Measurements from ENCODE around the gene CRACR2A. TPM values are rescaled to one million over a fixed set of nuclear protein-coding genes. Genes with fewer than 3 reads are reported as not detected.

CRACR2A gene
- total and polyA plus RNA-seq, 4 donors = 1.4 to 10.2 (median 5.5) TPM

DNA sequence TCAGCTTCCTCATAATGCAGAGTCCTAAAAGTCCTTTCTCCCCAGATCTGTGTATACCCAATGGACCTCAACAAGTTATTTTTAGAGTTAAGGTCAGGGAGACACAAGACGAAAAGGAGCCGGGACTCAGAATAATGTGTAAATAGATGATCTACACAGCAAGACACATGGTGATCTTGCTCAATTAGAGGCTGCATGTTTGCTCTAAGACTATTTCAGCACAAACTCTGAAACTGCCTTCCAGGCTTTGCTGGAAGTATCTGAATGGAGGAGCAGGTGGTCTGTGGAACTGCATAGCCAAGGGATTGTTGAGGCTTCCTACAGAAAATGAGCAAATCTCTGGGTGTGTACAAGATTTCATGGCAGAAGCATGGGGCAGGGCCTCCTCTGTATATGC, 80.8 kb downstream of the CRACR2A start:
- Histone ChIP-seq H3K4me3 (no peak overlapping the region), H3K9ac (ENCODE audit: insufficient read depth in 1 of 2, low read length in 2 of 2) (no peak overlapping the region), H3K27me3 (ENCODE audit: control insufficient read depth in 3 of 3, insufficient read depth in 3 of 3, low read length in 2 of 3) (no peaks in the 10 kb centered on the region), H3K4me1 (ENCODE audit: control insufficient read depth in 5 of 5, insufficient read depth in 5 of 5, low read length in 5 of 5) (peaks cover 0 to 1% (median 0%) of the 10 kb centered on the region in 5 donors), H3K27ac (ENCODE audit: low read depth in 1 of 2, low read length in 1 of 2) (no peak overlapping the region), H3K36me3 (ENCODE audit: control insufficient read depth in 4 of 4, insufficient read depth in 4 of 4, low read length in 4 of 4) (peaks cover 0 to 12% (median 0%) of the 10 kb centered on the region in 4 donors), H3K9me3 (ENCODE audit: control insufficient read depth in 4 of 4, insufficient read depth in 3 of 4, low read length in 3 of 4) (no peaks in the 10 kb centered on the region)
- DNase-seq = no peak
- TF ChIP-seq, protein P1, sequence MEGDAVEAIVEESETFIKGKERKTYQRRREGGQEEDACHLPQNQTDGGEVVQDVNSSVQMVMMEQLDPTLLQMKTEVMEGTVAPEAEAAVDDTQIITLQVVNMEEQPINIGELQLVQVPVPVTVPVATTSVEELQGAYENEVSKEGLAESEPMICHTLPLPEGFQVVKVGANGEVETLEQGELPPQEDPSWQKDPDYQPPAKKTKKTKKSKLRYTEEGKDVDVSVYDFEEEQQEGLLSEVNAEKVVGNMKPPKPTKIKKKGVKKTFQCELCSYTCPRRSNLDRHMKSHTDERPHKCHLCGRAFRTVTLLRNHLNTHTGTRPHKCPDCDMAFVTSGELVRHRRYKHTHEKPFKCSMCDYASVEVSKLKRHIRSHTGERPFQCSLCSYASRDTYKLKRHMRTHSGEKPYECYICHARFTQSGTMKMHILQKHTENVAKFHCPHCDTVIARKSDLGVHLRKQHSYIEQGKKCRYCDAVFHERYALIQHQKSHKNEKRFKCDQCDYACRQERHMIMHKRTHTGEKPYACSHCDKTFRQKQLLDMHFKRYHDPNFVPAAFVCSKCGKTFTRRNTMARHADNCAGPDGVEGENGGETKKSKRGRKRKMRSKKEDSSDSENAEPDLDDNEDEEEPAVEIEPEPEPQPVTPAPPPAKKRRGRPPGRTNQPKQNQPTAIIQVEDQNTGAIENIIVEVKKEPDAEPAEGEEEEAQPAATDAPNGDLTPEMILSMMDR (IDR thresholded peaks at IDR 0.05; ENCODE audit: control extremely low read depth, extremely low read depth) = no peak
- 86% methylated on average over 2 of the region's 2 CpGs for WGBS, 2 donors
- no peak for ATAC-seq (ENCODE audit: insufficient read depth, low FRiP score)

- no peak for ATAC-seq (ENCODE audit: insufficient read depth, low FRiP score)
- Histone ChIP-seq H3K4me3 (no peak overlapping the region), H3K9ac (ENCODE audit: insufficient read depth in 1 of 2, low read length in 2 of 2) (no peak overlapping the region), H3K4me1 (ENCODE audit: control insufficient read depth in 5 of 5, insufficient read depth in 5 of 5, low read length in 5 of 5) (peaks cover 0 to 1% (median 0%) of the 10 kb centered on the region in 5 donors), H3K36me3 (ENCODE audit: control insufficient read depth in 4 of 4, insufficient read depth in 4 of 4, low read length in 4 of 4) (peaks cover 0 to 12% (median 0%) of the 10 kb centered on the region in 4 donors), H3K27me3 (ENCODE audit: control insufficient read depth in 3 of 3, insufficient read depth in 3 of 3, low read length in 2 of 3) (no peaks in the 10 kb centered on the region), H3K9me3 (ENCODE audit: control insufficient read depth in 4 of 4, insufficient read depth in 3 of 4, low read length in 3 of 4) (no peaks in the 10 kb centered on the region), H3K27ac (ENCODE audit: low read depth in 1 of 2, low read length in 1 of 2) (no peak overlapping the region)
- 84 to 95% methylated on average over 4 of the region's 4 CpGs for WGBS, 2 donors
- TF ChIP-seq, protein P1 (IDR thresholded peaks at IDR 0.05; ENCODE audit: control extremely low read depth, extremely low read depth) = no peak
- DNase-seq = no peak
Measured at GRCh38 chr12:3671330-3672112, 81.4 kb downstream of the CRACR2A start.

DNA sequence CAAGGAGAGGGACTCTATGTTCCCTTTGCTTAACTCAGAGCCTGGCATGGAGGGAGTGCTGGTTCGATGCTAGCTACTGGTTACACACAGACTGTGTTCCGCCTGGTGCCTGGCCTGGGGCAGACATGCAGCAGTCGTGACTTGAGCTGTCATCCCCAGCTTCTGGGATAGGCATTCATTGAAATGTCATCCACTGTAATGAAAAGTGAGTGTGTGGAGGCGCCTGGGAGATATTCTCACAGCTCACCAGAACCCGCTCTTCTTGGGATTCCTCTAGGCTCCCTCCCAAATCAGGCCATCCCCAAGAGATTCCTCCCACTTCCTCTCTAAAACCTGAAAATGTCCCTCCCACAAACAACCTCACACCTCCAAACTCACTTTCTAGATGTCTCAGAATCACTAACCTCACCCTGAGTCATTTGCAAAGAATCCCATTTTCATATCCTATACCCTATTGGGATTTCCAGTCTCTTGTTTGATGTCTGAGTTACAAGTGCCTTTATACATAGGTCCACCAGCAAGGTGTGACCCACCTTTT, 82.8 kb downstream of the CRACR2A start:
- Histone ChIP-seq H3K9ac (ENCODE audit: insufficient read depth in 1 of 2, low read length in 2 of 2) (no peak overlapping the region), H3K4me1 (ENCODE audit: control insufficient read depth in 5 of 5, insufficient read depth in 5 of 5, low read length in 5 of 5) (peaks cover 0 to 3% (median 0%) of the 10 kb centered on the region in 5 donors), H3K9me3 (ENCODE audit: control insufficient read depth in 4 of 4, insufficient read depth in 3 of 4, low read length in 3 of 4) (no peaks in the 10 kb centered on the region), H3K36me3 (ENCODE audit: control insufficient read depth in 4 of 4, insufficient read depth in 4 of 4, low read length in 4 of 4) (peaks cover 0 to 12% (median 0%) of the 10 kb centered on the region in 4 donors), H3K27me3 (ENCODE audit: control insufficient read depth in 3 of 3, insufficient read depth in 3 of 3, low read length in 2 of 3) (no peaks in the 10 kb centered on the region), H3K4me3 (no peak overlapping the region), H3K27ac (ENCODE audit: low read depth in 1 of 2, low read length in 1 of 2) (no peak overlapping the region)
- ATAC-seq (ENCODE audit: insufficient read depth, low FRiP score) (no peak), DNase-seq (no peak)
- TF ChIP-seq, protein P1 (IDR thresholded peaks at IDR 0.05; ENCODE audit: control extremely low read depth, extremely low read depth) = no peak
- 95 to 100% methylated on average over 5 of the region's 5 CpGs for WGBS, 2 donors
